ENCODE data around the gene KANSL1. TPM values are rescaled to one million over a fixed set of nuclear protein-coding genes. Genes with fewer than 3 reads are reported as not detected.

KANSL1 gene
- total RNA-seq, 2 donors from 2014 or later = 137 to 144 TPM

- Histone ChIP-seq H3K9me3 (ENCODE audit: control insufficient read depth, low read length) (no peaks in the 10 kb centered on the region), H3K4me1 (ENCODE audit: control insufficient read depth, insufficient read depth, low read length) (no peaks in the 10 kb centered on the region), H3K4me3 (ENCODE audit: low read length) (no peak overlapping the region), H3K27me3 (ENCODE audit: control insufficient read depth, insufficient read depth, low read length, poor library complexity, severe bottlenecking) (no peaks in the 10 kb centered on the region), H3K27ac (ENCODE audit: low read depth, low read length) (no peak overlapping the region), H3K9ac (ENCODE audit: extremely low read depth, low read length, poor library complexity, severe bottlenecking) (no peak overlapping the region), H3K36me3 (ENCODE audit: control insufficient read depth, insufficient read depth, low read length) (no peaks in the 10 kb centered on the region)
- Mint-ChIP-seq H3K27ac (no peak overlapping the region), H3K36me3 (ENCODE audit: low read depth) (no peaks in the 10 kb centered on the region), H3K27me3 (ENCODE audit: insufficient read depth) (no peaks in the 10 kb centered on the region), H3K9me3 (no peaks in the 10 kb centered on the region), H3K4me3 (no peak overlapping the region), H3K4me1 (no peaks in the 10 kb centered on the region)
- TF ChIP-seq, protein P1, sequence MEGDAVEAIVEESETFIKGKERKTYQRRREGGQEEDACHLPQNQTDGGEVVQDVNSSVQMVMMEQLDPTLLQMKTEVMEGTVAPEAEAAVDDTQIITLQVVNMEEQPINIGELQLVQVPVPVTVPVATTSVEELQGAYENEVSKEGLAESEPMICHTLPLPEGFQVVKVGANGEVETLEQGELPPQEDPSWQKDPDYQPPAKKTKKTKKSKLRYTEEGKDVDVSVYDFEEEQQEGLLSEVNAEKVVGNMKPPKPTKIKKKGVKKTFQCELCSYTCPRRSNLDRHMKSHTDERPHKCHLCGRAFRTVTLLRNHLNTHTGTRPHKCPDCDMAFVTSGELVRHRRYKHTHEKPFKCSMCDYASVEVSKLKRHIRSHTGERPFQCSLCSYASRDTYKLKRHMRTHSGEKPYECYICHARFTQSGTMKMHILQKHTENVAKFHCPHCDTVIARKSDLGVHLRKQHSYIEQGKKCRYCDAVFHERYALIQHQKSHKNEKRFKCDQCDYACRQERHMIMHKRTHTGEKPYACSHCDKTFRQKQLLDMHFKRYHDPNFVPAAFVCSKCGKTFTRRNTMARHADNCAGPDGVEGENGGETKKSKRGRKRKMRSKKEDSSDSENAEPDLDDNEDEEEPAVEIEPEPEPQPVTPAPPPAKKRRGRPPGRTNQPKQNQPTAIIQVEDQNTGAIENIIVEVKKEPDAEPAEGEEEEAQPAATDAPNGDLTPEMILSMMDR (conservative IDR thresholded peaks at IDR 0.05) = no peak
- no peak for DNase-seq
- WGBS, 2 experiments (ENCODE audit: insufficient coverage in 1 of 2, insufficient read length in 1 of 2) = 83 to 84% methylated on average over 14 to 16 of the region's 16 CpGs
These were observed 199.1 kb downstream of the KANSL1 start for GRCh38 chr17:45993962-45994627.

DNA sequence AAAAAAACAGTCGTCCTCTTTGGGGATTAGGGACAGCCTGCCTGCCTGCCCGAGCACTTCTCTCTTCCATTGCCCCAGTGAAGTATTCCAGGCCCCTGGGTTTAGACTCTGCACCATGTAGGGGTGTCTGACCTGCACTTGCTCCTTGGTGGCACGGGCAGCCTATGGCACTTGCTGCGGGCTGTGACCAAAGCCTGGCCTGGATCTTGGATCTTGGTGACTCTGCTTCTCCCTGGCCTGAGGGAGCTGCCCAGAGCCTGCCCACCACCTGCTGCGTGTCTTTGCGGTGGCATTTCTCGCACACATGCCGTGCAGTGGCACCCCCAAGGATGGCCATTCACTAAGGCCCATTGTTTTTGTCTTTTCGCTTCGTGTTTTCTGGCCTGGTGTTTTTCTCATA lies 200.3 kb downstream of the KANSL1 start:
- Mint-ChIP-seq H3K9me3 (no peaks in the 10 kb centered on the region), H3K27ac (no peak overlapping the region), H3K36me3 (ENCODE audit: low read depth) (no peaks in the 10 kb centered on the region), H3K4me3 (no peak overlapping the region), H3K27me3 (ENCODE audit: insufficient read depth) (no peaks in the 10 kb centered on the region), H3K4me1 (no peaks in the 10 kb centered on the region)
- Histone ChIP-seq H3K4me3 (ENCODE audit: low read length) (no peak overlapping the region), H3K4me1 (ENCODE audit: control insufficient read depth, insufficient read depth, low read length) (no peaks in the 10 kb centered on the region), H3K27me3 (ENCODE audit: control insufficient read depth, insufficient read depth, low read length, poor library complexity, severe bottlenecking) (no peaks in the 10 kb centered on the region), H3K9me3 (ENCODE audit: control insufficient read depth, low read length) (no peaks in the 10 kb centered on the region), H3K9ac (ENCODE audit: extremely low read depth, low read length, poor library complexity, severe bottlenecking) (no peak overlapping the region), H3K27ac (ENCODE audit: low read depth, low read length) (no peak overlapping the region), H3K36me3 (ENCODE audit: control insufficient read depth, insufficient read depth, low read length) (no peaks in the 10 kb centered on the region)
- peak; percentile 86 for DNase-seq
- TF ChIP-seq, protein P1 (conservative IDR thresholded peaks at IDR 0.05) = no peak
- 87 to 91% methylated on average over 4 to 10 of the region's 10 CpGs for WGBS, 2 experiments (ENCODE audit: insufficient coverage in 1 of 2, insufficient read length in 1 of 2)

DNA sequence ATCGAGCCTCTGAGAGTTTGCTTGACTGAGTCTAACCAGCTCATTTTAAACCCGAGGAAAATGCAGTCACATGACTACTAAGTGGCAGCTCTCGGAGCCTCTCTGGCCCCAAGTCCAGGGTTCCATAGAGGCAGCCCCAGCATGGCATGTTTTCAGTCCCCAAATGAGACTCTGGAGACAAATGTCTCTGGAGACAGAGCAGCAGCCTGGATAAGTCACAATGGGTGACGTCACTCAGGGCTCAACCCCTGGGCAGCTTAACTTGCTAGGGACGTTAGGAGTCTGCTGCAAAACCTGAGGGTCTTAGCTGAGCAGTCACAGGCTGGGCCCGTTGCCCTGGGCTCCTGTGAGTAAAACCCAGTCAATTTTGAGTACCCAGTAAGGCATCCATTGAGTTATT lies 201.1 kb downstream of the KANSL1 start:
- Mint-ChIP-seq H3K4me3 (no peak overlapping the region), H3K9me3 (no peaks in the 10 kb centered on the region), H3K4me1 (no peaks in the 10 kb centered on the region), H3K36me3 (ENCODE audit: low read depth) (no peaks in the 10 kb centered on the region), H3K27me3 (ENCODE audit: insufficient read depth) (no peaks in the 10 kb centered on the region), H3K27ac (no peak overlapping the region)
- no peaks in the 10 kb centered on the region for H3K36me3 ChIP-seq (ENCODE audit: control insufficient read depth, insufficient read depth, low read length)
- 85 to 86% methylated on average over 6 of the region's 6 CpGs for WGBS, 2 experiments (ENCODE audit: insufficient coverage in 1 of 2, insufficient read length in 1 of 2)
- no peak overlapping the region for H3K27ac ChIP-seq (ENCODE audit: low read depth, low read length)
- no peak overlapping the region for H3K9ac ChIP-seq (ENCODE audit: extremely low read depth, low read length, poor library complexity, severe bottlenecking)
- H3K4me3 ChIP-seq (ENCODE audit: low read length) = no peak overlapping the region
- no peaks in the 10 kb centered on the region for H3K9me3 ChIP-seq (ENCODE audit: control insufficient read depth, low read length)
- DNase-seq = no peak
- TF ChIP-seq, protein P1 (conservative IDR thresholded peaks at IDR 0.05) = no peak
- no peaks in the 10 kb centered on the region for H3K4me1 ChIP-seq (ENCODE audit: control insufficient read depth, insufficient read depth, low read length)
- H3K27me3 ChIP-seq (ENCODE audit: control insufficient read depth, insufficient read depth, low read length, poor library complexity, severe bottlenecking) = no peaks in the 10 kb centered on the region
